CD4-positive, CD25-positive, alpha-beta regulatory T cell (primary cell): Measurements from ENCODE around the gene BABAM2. TPM values are rescaled to one million over a fixed set of nuclear protein-coding genes. Genes with fewer than 3 reads are reported as not detected.

Experiments used
- ATAC-seq, 2 donors: fragments of 150-1000 bp; cut with Tn5 transposase; one replicate each; pipeline ENCODE4 v1.10.0; 2021; ENCODE audit warnings: low read depth in 2 of 2, moderate number of reproducible peaks in 2 of 2, moderate library complexity in 1 of 2
- DNase-seq, 3 donors: peaks; one replicate each; pipeline versions ENCODE4 v3.0.0 to v3.0.0-alpha.2; 2012 to 2022; ENCODE audit warnings: mixed read lengths in 1 of 3
- H3K27ac ChIP-seq: one replicate; pipeline ENCODE4 v1.7.0; 2013; ENCODE audit warnings: mild to moderate bottlenecking, low read length; ENCODE audit not compliant: insufficient read depth, poor library complexity, severe bottlenecking
- H3K27me3 ChIP-seq: one replicate; pipeline ENCODE4 v1.7.0; 2013; ENCODE audit warnings: low read length; ENCODE audit not compliant: control insufficient read depth, insufficient read depth
- H3K36me3 ChIP-seq: one replicate; pipeline ENCODE4 v1.7.0; 2013; ENCODE audit warnings: mild to moderate bottlenecking, low read length, moderate library complexity; ENCODE audit not compliant: control insufficient read depth, insufficient read depth
- H3K4me1 ChIP-seq: 2 replicates; pipeline ENCODE4 v1.7.0; 2013; ENCODE audit warnings: mild to moderate bottlenecking, low read length; ENCODE audit not compliant: insufficient read depth, control insufficient read depth, poor library complexity, severe bottlenecking
- H3K4me3 ChIP-seq: one replicate; pipeline ENCODE4 v1.7.0; 2013; ENCODE audit warnings: low read depth, mild to moderate bottlenecking, low read length, moderate library complexity
- H3K9me3 ChIP-seq, 2 experiments: 1 replicate in 1 of 2; 2 replicates in 1 of 2; pipeline ENCODE4 v1.7.0; 2013; ENCODE audit warnings: low read length in 2 of 2, mild to moderate bottlenecking in 1 of 2, moderate library complexity in 1 of 2; ENCODE audit not compliant: control insufficient read depth in 2 of 2
- H3K27ac Mint-ChIP-seq, 3 donors: one replicate each; pipeline ENCODE4 v1.8.0; 2020 to 2022; ENCODE audit warnings: mild to moderate bottlenecking in 3 of 3, mixed read lengths in 3 of 3, moderate library complexity in 2 of 3
- H3K27me3 Mint-ChIP-seq: one replicate; pipeline ENCODE4 v1.8.0; 2022; ENCODE audit warnings: mild to moderate bottlenecking, mixed read lengths
- H3K36me3 Mint-ChIP-seq: one replicate; pipeline ENCODE4 v1.8.0; 2020; ENCODE audit warnings: mixed read lengths
- H3K4me1 Mint-ChIP-seq, 4 donors: one replicate each; pipeline ENCODE4 v1.8.0; 2020 to 2022; ENCODE audit warnings: mixed read lengths in 4 of 4, mild to moderate bottlenecking in 1 of 4
- H3K4me3 Mint-ChIP-seq, 4 donors: one replicate each; pipeline ENCODE4 v1.8.0; 2020 to 2022; ENCODE audit warnings: mild to moderate bottlenecking in 4 of 4, mixed read lengths in 4 of 4, moderate library complexity in 3 of 4
- H3K9me3 Mint-ChIP-seq, 7 donors: one replicate each; pipeline ENCODE4 v1.8.0; 2020 to 2022; ENCODE audit warnings: mixed read lengths in 7 of 7, mild to moderate bottlenecking in 3 of 7, moderate library complexity in 2 of 7
- polyA plus RNA-seq, 4 donors: library from polyadenylated mRNA; unstranded; fragments of 300-500 nt; fragmentation: Illumina TruSeq; gene quantifications; one replicate each; pipeline ENCODE4 v1.2.3, GENCODE V29; 2021
- total RNA-seq: library from RNA; stranded (reverse); gene quantifications from one replicate; pipeline ENCODE4 v1.2.3, GENCODE V29; 2022

BABAM2 gene
- total and polyA plus RNA-seq, 5 donors from 2014 or later, result 42.9 to 70.0 (median 58.5) TPM

DNA sequence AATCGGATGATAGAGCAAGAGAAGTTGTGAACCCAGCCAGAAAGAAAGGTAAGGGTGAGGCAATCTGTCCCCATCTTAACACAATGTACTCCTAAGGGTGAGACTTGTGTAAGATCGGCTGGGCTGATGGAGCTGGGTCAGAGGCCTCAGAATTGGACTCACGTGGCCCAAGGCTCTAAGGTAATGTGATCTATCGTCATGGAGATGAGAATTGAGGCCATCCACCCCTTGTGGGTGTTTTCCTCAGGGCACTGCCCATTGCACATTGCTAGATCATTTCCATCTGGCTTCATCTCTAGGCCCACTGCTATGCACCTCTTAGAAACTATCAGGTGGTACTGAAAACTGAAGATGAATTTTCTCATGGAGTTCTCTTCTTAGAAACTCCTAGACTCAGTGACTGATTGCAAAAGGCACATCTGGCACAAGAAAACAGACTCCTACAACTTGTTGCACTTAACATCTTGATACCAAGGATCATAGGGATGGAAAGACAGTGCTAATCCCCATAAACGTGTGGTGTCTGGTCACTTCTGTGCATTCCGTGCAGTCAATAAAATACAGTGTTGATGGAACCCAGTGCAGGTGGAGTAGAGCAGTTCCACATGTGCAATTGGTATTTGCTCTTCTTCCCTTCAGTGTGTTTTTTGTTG is 273.2 kb downstream of the BABAM2 start:
- Mint-ChIP-seq H3K36me3 (peaks cover 18% of the 10 kb centered on the region), H3K27ac (no peak overlapping the region), H3K4me1 (no peaks in the 10 kb centered on the region), H3K9me3 (no peaks in the 10 kb centered on the region), H3K4me3 (no peak overlapping the region), H3K27me3 (no peaks in the 10 kb centered on the region)
- Histone ChIP-seq H3K4me3 (no peak overlapping the region), H3K4me1 (no peaks in the 10 kb centered on the region), H3K27me3 (no peaks in the 10 kb centered on the region), H3K9me3 (no peaks in the 10 kb centered on the region), H3K36me3 (no peaks in the 10 kb centered on the region), H3K27ac (no peak overlapping the region)
- DNase-seq (no peak), ATAC-seq (no peak)

DNA sequence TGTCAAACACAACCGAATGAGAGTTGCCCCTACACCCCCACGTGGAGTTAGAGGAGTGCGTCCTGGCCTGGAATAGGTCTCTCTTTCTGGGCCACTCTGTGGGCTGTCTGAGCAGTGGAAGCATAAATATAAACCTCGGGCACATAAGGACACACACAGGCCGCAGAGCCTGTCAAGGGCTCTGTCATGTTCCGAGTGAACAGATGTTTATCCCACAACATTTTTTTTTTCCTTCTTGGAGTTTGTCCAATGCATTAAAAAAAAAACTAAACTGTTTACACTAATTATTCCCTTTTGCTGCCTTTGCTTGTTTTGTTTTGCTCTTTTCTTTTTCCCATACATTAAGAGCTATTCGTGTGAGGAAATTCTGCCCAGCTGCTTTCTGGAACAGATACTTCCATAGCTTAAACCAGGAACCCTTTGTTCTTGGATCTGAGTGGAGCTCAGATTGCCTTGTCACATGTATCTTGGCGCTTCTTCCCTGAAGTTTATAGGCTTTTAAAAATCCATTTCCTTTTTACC is 273.8 kb downstream of the BABAM2 start:
- Histone ChIP-seq H3K9me3 (no peaks in the 10 kb centered on the region), H3K4me1 (no peaks in the 10 kb centered on the region), H3K27ac (no peak overlapping the region), H3K4me3 (no peak overlapping the region), H3K27me3 (no peaks in the 10 kb centered on the region), H3K36me3 (no peaks in the 10 kb centered on the region)
- Mint-ChIP-seq H3K27me3 (no peaks in the 10 kb centered on the region), H3K36me3 (peaks cover 12% of the 10 kb centered on the region), H3K4me1 (no peaks in the 10 kb centered on the region), H3K27ac (no peak overlapping the region), H3K9me3 (no peaks in the 10 kb centered on the region), H3K4me3 (no peak overlapping the region)
- ATAC-seq, result no peak
- no peak for DNase-seq

DNA sequence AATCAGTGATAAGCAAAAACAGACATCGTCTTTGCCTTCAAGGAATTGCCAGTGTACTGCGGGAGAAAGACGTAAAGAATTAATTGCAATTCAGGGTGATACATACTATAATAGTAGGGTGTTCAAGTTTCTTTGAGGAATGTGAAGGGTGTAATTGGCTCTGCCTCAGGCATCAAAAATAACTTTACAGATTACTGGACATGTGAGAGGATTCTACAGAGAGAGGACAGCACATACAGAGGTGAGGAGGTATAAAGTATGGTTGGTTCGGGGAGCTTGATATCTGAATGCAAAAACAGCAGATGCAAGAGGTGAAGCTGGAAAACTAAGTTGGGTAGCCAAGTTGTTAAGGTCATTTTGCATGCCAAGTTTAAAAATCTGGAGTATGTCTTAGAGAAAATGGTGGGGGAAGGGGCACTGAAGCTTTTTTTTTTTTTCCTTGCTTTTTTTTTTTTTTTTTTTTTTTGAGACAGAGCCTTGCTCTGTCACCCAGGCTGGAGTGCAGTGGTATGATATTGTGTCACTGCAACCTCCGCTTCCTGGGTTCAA is 274.6 kb downstream of the BABAM2 start:
- H3K36me3 Mint-ChIP-seq, result peaks cover 11% of the 10 kb centered on the region

DNA sequence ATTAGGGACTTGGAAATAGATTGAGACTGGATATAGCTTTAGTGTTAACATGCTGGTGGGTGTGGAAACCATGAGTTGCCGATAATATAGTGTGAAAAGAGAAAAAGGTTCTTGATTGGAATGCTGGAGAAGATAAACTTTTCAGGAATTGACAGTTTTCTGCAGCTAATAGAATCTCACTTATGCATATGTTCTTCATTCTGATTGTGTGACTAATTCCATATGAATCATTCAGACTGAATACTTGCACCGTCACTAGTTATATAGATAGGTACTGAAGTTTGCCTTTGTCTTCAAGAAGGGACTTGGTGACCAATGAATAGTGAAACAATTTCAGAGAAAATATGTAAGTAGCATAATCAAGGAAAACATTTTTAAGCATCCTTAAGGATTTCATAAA is 276.4 kb downstream of the BABAM2 start:
- peaks cover 11% of the 10 kb centered on the region for H3K36me3 Mint-ChIP-seq
- Histone ChIP-seq H3K4me1 (no peaks in the 10 kb centered on the region), H3K27me3 (no peaks in the 10 kb centered on the region), H3K4me3 (no peak overlapping the region), H3K27ac (no peak overlapping the region), H3K36me3 (no peaks in the 10 kb centered on the region), H3K9me3 (no peaks in the 10 kb centered on the region)
- DNase-seq (no peak), ATAC-seq (no peak)
- H3K27ac Mint-ChIP-seq, result no peak overlapping the region
- H3K9me3 Mint-ChIP-seq, result no peaks in the 10 kb centered on the region
- H3K27me3 Mint-ChIP-seq, result no peaks in the 10 kb centered on the region
- no peaks in the 10 kb centered on the region for H3K4me1 Mint-ChIP-seq
- H3K4me3 Mint-ChIP-seq, result no peak overlapping the region

More for the DNA sequence above, 274.6 kb downstream of the BABAM2 start:
- no peaks in the 10 kb centered on the region for H3K9me3 ChIP-seq
- no peak for ATAC-seq
- H3K9me3 Mint-ChIP-seq, result no peaks in the 10 kb centered on the region
- no peak overlapping the region for H3K27ac Mint-ChIP-seq
- H3K27me3 ChIP-seq, result no peaks in the 10 kb centered on the region
- H3K4me1 ChIP-seq, result no peaks in the 10 kb centered on the region
- no peak for DNase-seq
- H3K4me3 Mint-ChIP-seq, result no peak overlapping the region
- no peak overlapping the region for H3K27ac ChIP-seq
- H3K36me3 ChIP-seq, result no peaks in the 10 kb centered on the region
- no peaks in the 10 kb centered on the region for H3K27me3 Mint-ChIP-seq
- no peaks in the 10 kb centered on the region for H3K4me1 Mint-ChIP-seq
- no peak overlapping the region for H3K4me3 ChIP-seq

DNA sequence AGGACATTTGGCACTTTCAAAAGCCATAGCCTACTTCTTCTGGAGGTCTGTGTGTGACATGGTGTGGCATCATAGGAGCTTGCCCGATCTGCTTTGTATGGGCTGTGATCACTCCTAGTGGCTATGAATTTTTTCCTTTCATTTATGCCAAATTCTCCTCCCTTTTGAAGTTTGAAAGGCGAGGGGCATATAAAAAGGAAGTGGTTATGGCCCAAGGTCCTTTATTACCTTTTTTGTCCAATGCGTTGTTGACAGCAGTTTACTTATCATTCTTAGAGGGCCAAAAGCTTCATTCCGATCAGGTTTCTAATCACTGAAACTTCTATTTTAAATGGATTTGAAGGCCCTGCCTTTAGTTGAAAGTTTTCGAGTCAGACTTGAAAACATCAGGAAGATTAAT is 277.8 kb downstream of the BABAM2 start:
- no peak overlapping the region for H3K27ac Mint-ChIP-seq
- H3K27me3 Mint-ChIP-seq, result no peaks in the 10 kb centered on the region

DNA sequence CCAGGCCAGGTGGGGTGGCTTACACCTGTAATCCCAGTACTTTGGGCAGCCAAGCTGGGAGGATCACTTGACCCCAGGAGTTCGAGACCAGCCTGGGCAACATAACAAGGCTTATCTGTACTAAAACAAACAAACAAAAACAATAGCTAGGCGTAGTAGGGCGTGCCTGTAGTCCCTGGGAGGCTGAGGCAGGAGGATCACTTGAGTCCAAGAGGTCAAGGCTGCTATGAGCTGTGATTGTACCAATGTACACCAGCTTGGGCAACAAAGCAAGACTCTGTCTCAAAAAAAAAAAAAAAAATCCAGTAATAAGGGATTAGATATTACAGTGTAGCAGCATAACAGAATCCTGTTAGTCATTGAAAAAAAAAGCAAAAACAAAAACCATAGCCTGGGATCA is 279.0 kb downstream of the BABAM2 start:
- no peak overlapping the region for H3K4me3 Mint-ChIP-seq
- no peak for ATAC-seq
- H3K4me3 ChIP-seq, result no peak overlapping the region

More for the DNA sequence above, 277.8 kb downstream of the BABAM2 start:
- Histone ChIP-seq H3K4me3 (no peak overlapping the region), H3K9me3 (no peaks in the 10 kb centered on the region), H3K36me3 (no peaks in the 10 kb centered on the region), H3K27me3 (no peaks in the 10 kb centered on the region), H3K27ac (no peak overlapping the region), H3K4me1 (no peaks in the 10 kb centered on the region)
- DNase-seq (no peak), ATAC-seq (no peak)
- H3K4me3 Mint-ChIP-seq, result no peak overlapping the region
- peaks cover 13% of the 10 kb centered on the region for H3K36me3 Mint-ChIP-seq
- H3K4me1 Mint-ChIP-seq, result no peaks in the 10 kb centered on the region
- H3K9me3 Mint-ChIP-seq, result no peaks in the 10 kb centered on the region

GRCh38 chr2:28172114-28172898 is 281.8 kb downstream of the BABAM2 start:
- Histone ChIP-seq H3K4me1 (no peaks in the 10 kb centered on the region), H3K27me3 (no peaks in the 10 kb centered on the region), H3K4me3 (no peak overlapping the region), H3K27ac (no peak overlapping the region), H3K9me3 (peaks cover 5 to 7% of the 10 kb centered on the region in 2 experiments), H3K36me3 (peaks cover 2% of the 10 kb centered on the region)
- ATAC-seq (no peak), DNase-seq (no peak)
- peak overlapping the region in 1 of 3 donors; percentile 10 for H3K27ac Mint-ChIP-seq
- peaks cover 0 to under 1% (median 0%) of the 10 kb centered on the region in 4 donors for H3K4me1 Mint-ChIP-seq
- no peak overlapping the region for H3K4me3 Mint-ChIP-seq
- H3K27me3 Mint-ChIP-seq, result no peaks in the 10 kb centered on the region
- peaks cover 0 to 16% (median 2%) of the 10 kb centered on the region in 7 donors for H3K9me3 Mint-ChIP-seq
- peaks cover 14% of the 10 kb centered on the region for H3K36me3 Mint-ChIP-seq

More for the DNA sequence above, 279.0 kb downstream of the BABAM2 start:
- no peaks in the 10 kb centered on the region for H3K4me1 Mint-ChIP-seq
- Histone ChIP-seq H3K27me3 (no peaks in the 10 kb centered on the region), H3K4me1 (no peaks in the 10 kb centered on the region), H3K9me3 (no peaks in the 10 kb centered on the region), H3K36me3 (no peaks in the 10 kb centered on the region), H3K27ac (no peak overlapping the region)
- H3K27me3 Mint-ChIP-seq, result no peaks in the 10 kb centered on the region
- peaks cover 20% of the 10 kb centered on the region for H3K36me3 Mint-ChIP-seq
- no peaks in the 10 kb centered on the region for H3K9me3 Mint-ChIP-seq
- no peak for DNase-seq
- peak overlapping the region in 1 of 3 donors; percentile 75 for H3K27ac Mint-ChIP-seq
